Gastrocnemius medialis (tissue), 4 donors: ENCODE results near the gene ADD2. TPM values are rescaled to one million over a fixed set of nuclear protein-coding genes. Genes with fewer than 3 reads are reported as not detected.

Experiments
- ATAC-seq, 2 donors: fragments of 150-250 bp; one replicate each; pipeline ENCODE4 v1.9.1; 2016
- DNase-seq, 2 donors: peaks; one replicate each; pipeline ENCODE4 v3.0.0-alpha.2; 2019
- H3K27ac ChIP-seq, 4 donors: fragments of 200-600 bp; sonication (generic); 1 replicate in 1 of 4; 2 replicates in 3 of 4; pipeline ENCODE4 v1.5.1; 2016 to 2018; ENCODE audit warnings: mild to moderate bottlenecking in 2 of 4, moderate library complexity in 1 of 4
- H3K27me3 ChIP-seq, 3 donors: fragments of 200-600 bp; sonication (generic) in 2 of 3; 1 replicate in 1 of 3; 2 replicates in 2 of 3; pipeline versions ENCODE4 v1.5.1 to v1.6.0; 2016 to 2019; ENCODE audit warnings: mild to moderate bottlenecking in 1 of 3, moderate library complexity in 1 of 3
- H3K36me3 ChIP-seq, 2 donors: fragments of 200-600 bp; sonication (generic) in 1 of 2; one replicate each; pipeline ENCODE4 v1.5.1; 2017 to 2018
- H3K4me1 ChIP-seq, 2 donors: fragments of 200-600 bp; sonication (generic) in 1 of 2; one replicate each; pipeline ENCODE4 v1.5.1; 2016 to 2017; ENCODE audit warnings: mild to moderate bottlenecking in 2 of 2
- H3K4me3 ChIP-seq, 4 donors: fragments of 200-600 bp; sonication (generic) in 3 of 4; 1 replicate in 1 of 4; 2 replicates in 3 of 4; pipeline ENCODE4 v1.5.1; 2016 to 2019; ENCODE audit warnings: mild to moderate bottlenecking in 2 of 4
- H3K9me3 ChIP-seq, 3 donors: fragments of 200-600 bp; sonication (generic) in 2 of 3; 1 replicate in 1 of 3; 2 replicates in 2 of 3; pipeline ENCODE4 v1.5.1; 2016 to 2019
- POLR2A ChIP-seq, 2 donors: fragments of 450-650 bp; IDR thresholded peaks; one replicate each; pipeline ENCODE4 v1.6.1; 2017; ENCODE audit warnings: antibody characterized with exemption in 2 of 2, mild to moderate bottlenecking in 2 of 2, moderate library complexity in 2 of 2
- in situ Hi-C, 4 donors: fragments of 200-750 bp; cut with MboI; loops; one replicate each; pipeline versions ENCODE4 v1.15.0 to v1.8.0; 2017; ENCODE audit warnings: low sequenced_read_pairs in 4 of 4
- intact Hi-C: fragments of 100-400 bp; cut with DNase I; formaldehyde crosslinking; loops from one replicate; pipeline ENCODE4 v1.15.1; 2023; ENCODE audit warnings: low total_unique reads
- total RNA-seq, 4 donors: library from RNA; depleted of rRNA; stranded (reverse); fragments of >200 nt; gene quantifications; one replicate each; pipeline versions ENCODE4 v1.1.0 to v1.2.3, GENCODE V29; 2016
- TF ChIP-seq, protein P1 (sequence below), 5 experiments: fragments of 450-650 bp in 3 of 5; fragments of 200-600 bp in 2 of 5; sonication (generic) in 2 of 5; IDR thresholded peaks in 4 of 5; conservative IDR thresholded peaks in 1 of 5; 1 replicate in 4 of 5; 2 replicates in 1 of 5; pipeline ENCODE4 v1.5.1; 2016 to 2019; ENCODE audit warnings: antibody characterized with exemption in 5 of 5, mild to moderate bottlenecking in 3 of 5, moderate library complexity in 3 of 5

The ADD2 gene
- total RNA-seq, 4 donors from 2014 or later, result 0.20 to 0.75 (median 0.48) TPM

DNA sequence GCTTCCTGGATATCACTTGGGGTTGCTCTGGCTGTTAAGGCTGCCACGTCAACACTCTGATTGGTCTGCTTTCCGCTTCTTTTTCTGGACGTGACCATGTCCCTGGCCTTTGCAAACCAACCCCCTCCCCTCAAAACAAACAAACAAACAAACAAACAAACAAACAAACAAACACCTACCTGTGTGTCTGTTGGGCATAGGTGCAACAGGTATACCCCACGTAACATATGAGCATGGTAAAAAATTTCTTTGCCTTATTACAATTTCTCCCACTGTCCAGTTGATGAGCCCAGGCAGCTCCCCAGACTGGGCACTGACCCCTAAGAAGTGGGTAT is 80.6 kb downstream of the ADD2 start:
- ATAC-seq (no peak), DNase-seq (no peak)
- intact Hi-C loops (no loop called here), in situ Hi-C loops (no loop called here)
- no peaks in the 10 kb centered on the region for H3K27me3 ChIP-seq
- no peaks in the 10 kb centered on the region for H3K4me1 ChIP-seq
- no peaks in the 10 kb centered on the region for H3K9me3 ChIP-seq
- no peak overlapping the region for H3K4me3 ChIP-seq
- no peak for TF ChIP-seq POLR2A (IDR thresholded peaks at IDR 0.05)
- TF ChIP-seq, protein P1, sequence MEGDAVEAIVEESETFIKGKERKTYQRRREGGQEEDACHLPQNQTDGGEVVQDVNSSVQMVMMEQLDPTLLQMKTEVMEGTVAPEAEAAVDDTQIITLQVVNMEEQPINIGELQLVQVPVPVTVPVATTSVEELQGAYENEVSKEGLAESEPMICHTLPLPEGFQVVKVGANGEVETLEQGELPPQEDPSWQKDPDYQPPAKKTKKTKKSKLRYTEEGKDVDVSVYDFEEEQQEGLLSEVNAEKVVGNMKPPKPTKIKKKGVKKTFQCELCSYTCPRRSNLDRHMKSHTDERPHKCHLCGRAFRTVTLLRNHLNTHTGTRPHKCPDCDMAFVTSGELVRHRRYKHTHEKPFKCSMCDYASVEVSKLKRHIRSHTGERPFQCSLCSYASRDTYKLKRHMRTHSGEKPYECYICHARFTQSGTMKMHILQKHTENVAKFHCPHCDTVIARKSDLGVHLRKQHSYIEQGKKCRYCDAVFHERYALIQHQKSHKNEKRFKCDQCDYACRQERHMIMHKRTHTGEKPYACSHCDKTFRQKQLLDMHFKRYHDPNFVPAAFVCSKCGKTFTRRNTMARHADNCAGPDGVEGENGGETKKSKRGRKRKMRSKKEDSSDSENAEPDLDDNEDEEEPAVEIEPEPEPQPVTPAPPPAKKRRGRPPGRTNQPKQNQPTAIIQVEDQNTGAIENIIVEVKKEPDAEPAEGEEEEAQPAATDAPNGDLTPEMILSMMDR (IDR thresholded peaks at IDR 0.05 in 4 of 5, conservative IDR thresholded peaks at IDR 0.05 in 1 of 5), result no peak
- H3K36me3 ChIP-seq, result no peaks in the 10 kb centered on the region
- no peak overlapping the region for H3K27ac ChIP-seq

DNA sequence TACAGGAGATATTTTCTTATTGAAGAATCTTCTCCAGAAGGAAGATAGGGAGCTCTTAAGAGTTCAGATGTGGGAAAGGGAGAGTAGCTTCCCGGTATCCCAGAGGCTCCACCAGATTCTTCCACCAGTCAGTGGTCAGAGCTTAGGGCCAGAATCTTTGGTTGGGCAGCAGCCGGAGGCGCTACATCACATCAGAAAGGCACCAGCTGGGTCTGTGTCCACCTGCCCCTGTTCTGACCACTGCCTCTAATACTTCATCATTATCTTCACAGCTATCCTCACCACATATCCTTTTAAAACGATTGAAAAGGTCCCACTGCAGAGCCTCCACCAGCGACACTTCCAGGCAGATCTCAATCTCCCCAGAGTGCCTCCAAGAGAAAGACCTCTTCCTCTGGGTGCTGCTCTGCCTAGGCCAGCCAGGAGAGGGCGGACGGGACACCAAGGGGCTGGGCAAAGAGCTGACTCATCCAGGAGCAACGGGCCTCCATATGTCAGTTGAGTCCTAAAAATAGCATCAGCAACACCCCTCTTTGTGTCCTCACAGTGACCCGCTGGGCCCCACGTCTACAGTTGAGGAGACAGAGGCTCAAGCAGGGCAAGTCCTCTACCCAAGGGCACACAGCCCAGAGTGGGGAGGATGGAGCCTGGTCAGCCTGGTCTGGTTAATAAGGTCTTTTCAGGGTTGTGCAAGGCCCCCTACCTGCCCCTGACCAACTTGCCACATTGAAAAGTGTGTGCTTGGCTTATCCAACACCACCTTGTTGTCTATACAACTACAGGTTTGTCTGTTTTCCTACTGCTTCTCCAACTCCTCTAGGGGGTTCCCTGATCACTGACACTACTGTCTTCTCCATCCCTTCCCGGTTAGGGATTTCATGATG is 81.2 kb downstream of the ADD2 start:
- Histone ChIP-seq H3K9me3 (no peaks in the 10 kb centered on the region), H3K27ac (no peak overlapping the region), H3K4me3 (no peak overlapping the region), H3K27me3 (no peaks in the 10 kb centered on the region), H3K4me1 (no peaks in the 10 kb centered on the region), H3K36me3 (no peaks in the 10 kb centered on the region)
- TF ChIP-seq, protein P1 (IDR thresholded peaks at IDR 0.05 in 4 of 5, conservative IDR thresholded peaks at IDR 0.05 in 1 of 5), result no peak
- TF ChIP-seq POLR2A (IDR thresholded peaks at IDR 0.05), result no peak
- ATAC-seq (no peak), DNase-seq (peak in 1 of 2 donors; percentile 21)
- intact Hi-C loops, result no loop called here
- in situ Hi-C loops, result no loop called here

DNA sequence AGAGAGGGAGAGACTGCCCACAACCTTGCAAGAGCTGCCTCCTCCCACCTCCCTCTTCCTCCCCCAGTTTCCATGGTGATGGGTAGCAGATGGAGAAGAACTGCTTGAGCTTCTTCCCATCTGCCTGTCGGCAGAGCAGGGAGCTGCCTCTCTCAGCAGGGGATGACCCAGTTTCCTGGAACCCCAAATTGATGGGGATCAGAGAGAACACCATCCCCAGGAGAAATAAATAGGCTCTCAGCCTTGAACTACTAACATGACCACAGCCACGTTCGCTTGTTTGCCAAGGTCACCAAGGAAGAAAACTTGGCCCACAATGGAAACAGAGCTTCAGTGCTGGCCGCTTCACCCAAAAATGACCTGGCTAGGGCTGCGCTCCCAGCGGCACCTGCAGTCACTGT is 82.2 kb downstream of the ADD2 start:
- Histone ChIP-seq H3K27me3 (no peaks in the 10 kb centered on the region), H3K4me1 (no peaks in the 10 kb centered on the region), H3K4me3 (no peak overlapping the region), H3K27ac (no peak overlapping the region), H3K36me3 (no peaks in the 10 kb centered on the region), H3K9me3 (no peaks in the 10 kb centered on the region)
- ATAC-seq (no peak), DNase-seq (no peak)
- in situ Hi-C loops (no loop called here), intact Hi-C loops (no loop called here)
- TF ChIP-seq POLR2A (IDR thresholded peaks at IDR 0.05), result no peak
- TF ChIP-seq, protein P1 (IDR thresholded peaks at IDR 0.05 in 4 of 5, conservative IDR thresholded peaks at IDR 0.05 in 1 of 5), result no peak

DNA sequence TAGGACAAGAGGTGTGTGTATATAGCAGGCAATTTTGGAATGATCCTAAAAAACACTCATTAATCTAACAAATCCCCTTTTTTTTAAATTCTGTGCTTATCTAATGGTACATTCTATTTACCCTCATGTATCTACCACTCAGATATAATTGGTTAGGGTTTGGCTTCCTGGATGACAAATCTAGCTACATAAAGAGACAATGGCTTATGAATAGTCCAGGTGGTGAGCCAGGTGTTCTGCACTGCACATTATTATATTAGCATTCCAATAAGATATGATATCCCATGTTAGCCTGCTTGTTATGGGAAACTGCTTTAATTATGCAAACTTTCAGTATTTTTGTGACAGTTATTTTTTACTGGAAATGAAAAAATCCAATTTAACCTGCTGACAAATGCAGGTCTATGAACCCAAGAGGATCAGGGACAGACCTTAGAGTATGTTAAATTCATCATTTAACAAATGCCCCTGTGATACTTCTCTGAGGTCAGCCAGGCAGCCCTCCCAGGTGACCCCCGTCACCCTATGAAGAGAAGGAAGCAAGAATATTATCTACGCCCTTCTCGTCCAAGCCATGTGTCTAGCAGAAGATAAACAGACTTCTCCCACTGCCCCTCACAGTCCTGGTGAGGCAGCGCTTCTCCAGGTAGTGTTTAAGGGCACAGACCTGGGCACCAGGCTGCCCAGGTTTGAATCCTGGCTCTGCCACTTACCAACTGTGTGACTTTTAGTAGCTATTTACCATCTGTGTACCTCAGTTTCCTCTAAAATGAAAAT is 83.0 kb downstream of the ADD2 start:
- no peak for TF ChIP-seq POLR2A (IDR thresholded peaks at IDR 0.05)
- TF ChIP-seq, protein P1 (IDR thresholded peaks at IDR 0.05 in 4 of 5, conservative IDR thresholded peaks at IDR 0.05 in 1 of 5), result no peak
- Histone ChIP-seq H3K4me3 (no peak overlapping the region), H3K27me3 (no peaks in the 10 kb centered on the region), H3K36me3 (no peaks in the 10 kb centered on the region), H3K27ac (no peak overlapping the region), H3K4me1 (no peaks in the 10 kb centered on the region), H3K9me3 (no peaks in the 10 kb centered on the region)
- no peak for ATAC-seq
- no peak for DNase-seq
- in situ Hi-C loops (no loop called here), intact Hi-C loops (no loop called here)
